HepG2 (cell line): Measurements from ENCODE around the gene SYT7. TPM values are rescaled to one million over a fixed set of nuclear protein-coding genes. Genes with fewer than 3 reads are reported as not detected.

Experiments used
- ARHGAP35 ChIP-seq: sonication (generic); formaldehyde crosslinking; IDR thresholded peaks from 2 replicates; pipeline ENCODE4 v1.9.0; 2022; ENCODE audit warnings: mild to moderate bottlenecking, inconsistent platforms, moderate library complexity, missing genetic modification reagents, borderline replicate concordance
- BATF2 ChIP-seq: sonication (generic); formaldehyde crosslinking; IDR thresholded peaks from 2 replicates; pipeline ENCODE4 v1.8.0; 2022; ENCODE audit warnings: mild to moderate bottlenecking, missing genetic modification reagents, moderate library complexity
- E2F2 ChIP-seq: sonication (generic); formaldehyde crosslinking; IDR thresholded peaks from 2 replicates; pipeline ENCODE4 v1.4.0; 2020; ENCODE audit warnings: missing genetic modification reagents, borderline replicate concordance
- ELF1 ChIP-seq: sonication (generic); formaldehyde crosslinking; IDR thresholded peaks from 2 replicates; pipeline ENCODE4 v1.4.0; 2020; ENCODE audit warnings: missing genetic modification reagents
- ELF3 ChIP-seq: IDR thresholded peaks from 2 replicates; pipeline ENCODE4 v1.6.1; 2016; ENCODE audit warnings: missing genetic modification reagents, missing compliant biosample characterization
- ETV6 ChIP-seq: sonication (generic); formaldehyde crosslinking; conservative IDR thresholded peaks from 2 replicates; pipeline ENCODE4 v1.4.0; 2020; ENCODE audit warnings: missing genetic modification reagents
- GABPA ChIP-seq, 2 experiments: IDR thresholded peaks; 2 replicates each; pipeline ENCODE4 v1.6.1; 2011 to 2016; ENCODE audit warnings: low read depth in 2 of 2, low read length in 1 of 2, missing biosample characterization in 1 of 2, missing genetic modification characterization in 1 of 2
- HNF4A ChIP-seq: sonication (generic); formaldehyde crosslinking; IDR thresholded peaks from 2 replicates; pipeline ENCODE4 v1.4.0; 2020; ENCODE audit warnings: missing genetic modification reagents
- MXI1 ChIP-seq: IDR thresholded peaks from 3 replicates; pipeline ENCODE4 v1.6.1; 2012; ENCODE audit warnings: low read depth, low read length, inconsistent platforms, borderline replicate concordance
- MYC ChIP-seq: sonication (generic); formaldehyde crosslinking; IDR thresholded peaks from 2 replicates; pipeline ENCODE4 v1.9.0; 2021; ENCODE audit warnings: missing genetic modification reagents, borderline replicate concordance
- NFIB ChIP-seq: sonication (generic); formaldehyde crosslinking; IDR thresholded peaks from 2 replicates; pipeline ENCODE4 v1.9.0; 2021; ENCODE audit warnings: missing genetic modification reagents, mild to moderate bottlenecking, borderline replicate concordance
- NR1H2 ChIP-seq: sonication (generic); formaldehyde crosslinking; IDR thresholded peaks from 2 replicates; pipeline ENCODE4 v1.8.1; 2022; ENCODE audit warnings: low read depth, missing genetic modification reagents, borderline replicate concordance
- PAF1 ChIP-seq: IDR thresholded peaks from 2 replicates; pipeline ENCODE4 v1.6.1; 2016; ENCODE audit warnings: missing genetic modification reagents, missing compliant biosample characterization
- RCOR2 ChIP-seq: IDR thresholded peaks from 2 replicates; pipeline ENCODE4 v1.6.1; 2016; ENCODE audit warnings: missing biosample characterization, missing genetic modification reagents
- SALL1 ChIP-seq: sonication (generic); formaldehyde crosslinking; IDR thresholded peaks from 2 replicates; pipeline ENCODE4 v1.8.0; 2022; ENCODE audit warnings: mild to moderate bottlenecking, missing genetic modification reagents
- WIZ ChIP-seq: sonication (generic); formaldehyde crosslinking; IDR thresholded peaks from 2 replicates; pipeline ENCODE4 v1.5.1; 2020; ENCODE audit warnings: mild to moderate bottlenecking, missing genetic modification reagents
- ZFP36L1 ChIP-seq: sonication (generic); formaldehyde crosslinking; IDR thresholded peaks from 2 replicates; pipeline ENCODE4 v1.8.0; 2022; ENCODE audit warnings: mild to moderate bottlenecking, missing genetic modification reagents, moderate library complexity
- ZNF235 ChIP-seq: sonication (generic); formaldehyde crosslinking; IDR thresholded peaks from 2 replicates; pipeline ENCODE4 v1.8.1; 2023; ENCODE audit warnings: mild to moderate bottlenecking, missing genetic modification reagents, borderline replicate concordance
- ZNF431 ChIP-seq: sonication (generic); formaldehyde crosslinking; IDR thresholded peaks from 2 replicates; pipeline ENCODE4 v1.9.0; 2022; ENCODE audit warnings: missing genetic modification reagents, low read depth, mild to moderate bottlenecking, borderline replicate concordance
- ZNF468 ChIP-seq: sonication (generic); formaldehyde crosslinking; IDR thresholded peaks from 2 replicates; pipeline ENCODE4 v1.8.0; 2022; ENCODE audit warnings: mild to moderate bottlenecking, moderate library complexity, missing genetic modification reagents
- ZNF850 ChIP-seq: sonication (generic); formaldehyde crosslinking; conservative IDR thresholded peaks from 2 replicates; pipeline ENCODE4 v1.9.0; 2021; ENCODE audit warnings: mild to moderate bottlenecking, missing genetic modification reagents
- polyA plus RNA-seq, 8 experiments: library from polyadenylated mRNA; depleted of rRNA in 3 of 8; stranded (reverse) in 7 of 8; unstranded in 1 of 8; fragments of >200 nt; fragmentation: Illumina TruSeq in 4 of 8; extraction: Trizol in 4 of 8; gene quantifications; 2 replicates each; pipeline versions ENCODE4 v1.2.1 to v1.2.3, GENCODE V29; 2011 to 2016; ENCODE audit warnings: low read depth in 4 of 8, missing spikeins in 1 of 8, mixed read lengths in 1 of 8; ENCODE audit not compliant: insufficient read depth in 1 of 8
- total RNA-seq, 5 experiments: library from RNA; depleted of rRNA; stranded (reverse); fragments of >200 nt; fragmentation: Illumina TruSeq; extraction: Trizol; gene quantifications; 2 replicates each; pipeline ENCODE4 v1.2.3, GENCODE V29; 2016; ENCODE audit warnings: low read depth in 1 of 5
- TF ChIP-seq, protein P1 (sequence below): sonication (generic); formaldehyde crosslinking; IDR thresholded peaks from 2 replicates; pipeline ENCODE4 v1.5.0; 2020; ENCODE audit warnings: missing genetic modification reagents
- TF ChIP-seq, protein P2 (sequence below): fragments of 450-650 bp; IDR thresholded peaks from 2 replicates; pipeline ENCODE4 v1.6.1; 2017
- TF ChIP-seq, protein P3 (sequence below): sonication (generic); formaldehyde crosslinking; conservative IDR thresholded peaks from 2 replicates; pipeline ENCODE4 v1.4.0; 2020; ENCODE audit warnings: missing genetic modification reagents

Gene SYT7
- total and polyA plus RNA-seq, 2 of the 13 experiments (the other 11 are each of a cell fraction or from before 2014, with no cell fraction given) = 1.4 to 4.4 TPM

GRCh38 chr11:61581030-61581928, at the start of gene SYT7 (continued):
- TF ChIP-seq NR1H2 (CRISPR knock-in tag) (no peak), PAF1 (CRISPR knock-in tag) (no peak), ZNF431 (CRISPR knock-in tag) (no peak), GABPA (IDR thresholded peaks at IDR 0.05; ENCODE audit: low read depth, low read length) (no peak), GABPA (CRISPR knock-in tag; IDR thresholded peaks at IDR 0.05; ENCODE audit: low read depth) (no peak), HNF4A (CRISPR knock-in tag) (no peak), BATF2 (CRISPR knock-in tag) (no peak), MYC (CRISPR knock-in tag) (peak; percentile 45; the same call in 1 of the 2 replicates), ARHGAP35 (CRISPR knock-in tag) (no peak), ELF1 (CRISPR knock-in tag) (0 out of 2 replicates have a peak, but pooled peaks have one; percentile 35), ZNF850 (CRISPR knock-in tag) (no peak), ETV6 (no peak), ZNF468 (CRISPR knock-in tag) (no peak), SALL1 (peak; percentile 80), MXI1 (0 out of 3 replicates have a peak, but pooled peaks have one; percentile 12), E2F2 (CRISPR knock-in tag) (no peak), NFIB (CRISPR knock-in tag) (no peak), ELF3 (CRISPR knock-in tag) (peak; percentile 68; the same call in 1 of the 2 replicates), ZFP36L1 (no peak), WIZ (CRISPR knock-in tag) (no peak), ZNF235 (CRISPR knock-in tag) (no peak), RCOR2 (no peak)
- TF ChIP-seq, protein P1, sequence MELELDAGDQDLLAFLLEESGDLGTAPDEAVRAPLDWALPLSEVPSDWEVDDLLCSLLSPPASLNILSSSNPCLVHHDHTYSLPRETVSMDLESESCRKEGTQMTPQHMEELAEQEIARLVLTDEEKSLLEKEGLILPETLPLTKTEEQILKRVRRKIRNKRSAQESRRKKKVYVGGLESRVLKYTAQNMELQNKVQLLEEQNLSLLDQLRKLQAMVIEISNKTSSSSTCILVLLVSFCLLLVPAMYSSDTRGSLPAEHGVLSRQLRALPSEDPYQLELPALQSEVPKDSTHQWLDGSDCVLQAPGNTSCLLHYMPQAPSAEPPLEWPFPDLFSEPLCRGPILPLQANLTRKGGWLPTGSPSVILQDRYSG (CRISPR knock-in tag) = no peak
- TF ChIP-seq, protein P2, sequence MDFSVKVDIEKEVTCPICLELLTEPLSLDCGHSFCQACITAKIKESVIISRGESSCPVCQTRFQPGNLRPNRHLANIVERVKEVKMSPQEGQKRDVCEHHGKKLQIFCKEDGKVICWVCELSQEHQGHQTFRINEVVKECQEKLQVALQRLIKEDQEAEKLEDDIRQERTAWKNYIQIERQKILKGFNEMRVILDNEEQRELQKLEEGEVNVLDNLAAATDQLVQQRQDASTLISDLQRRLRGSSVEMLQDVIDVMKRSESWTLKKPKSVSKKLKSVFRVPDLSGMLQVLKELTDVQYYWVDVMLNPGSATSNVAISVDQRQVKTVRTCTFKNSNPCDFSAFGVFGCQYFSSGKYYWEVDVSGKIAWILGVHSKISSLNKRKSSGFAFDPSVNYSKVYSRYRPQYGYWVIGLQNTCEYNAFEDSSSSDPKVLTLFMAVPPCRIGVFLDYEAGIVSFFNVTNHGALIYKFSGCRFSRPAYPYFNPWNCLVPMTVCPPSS = no peak
- TF ChIP-seq, protein P3, sequence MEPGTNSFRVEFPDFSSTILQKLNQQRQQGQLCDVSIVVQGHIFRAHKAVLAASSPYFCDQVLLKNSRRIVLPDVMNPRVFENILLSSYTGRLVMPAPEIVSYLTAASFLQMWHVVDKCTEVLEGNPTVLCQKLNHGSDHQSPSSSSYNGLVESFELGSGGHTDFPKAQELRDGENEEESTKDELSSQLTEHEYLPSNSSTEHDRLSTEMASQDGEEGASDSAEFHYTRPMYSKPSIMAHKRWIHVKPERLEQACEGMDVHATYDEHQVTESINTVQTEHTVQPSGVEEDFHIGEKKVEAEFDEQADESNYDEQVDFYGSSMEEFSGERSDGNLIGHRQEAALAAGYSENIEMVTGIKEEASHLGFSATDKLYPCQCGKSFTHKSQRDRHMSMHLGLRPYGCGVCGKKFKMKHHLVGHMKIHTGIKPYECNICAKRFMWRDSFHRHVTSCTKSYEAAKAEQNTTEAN = peak; percentile 92
